Stimulated activated CD4-positive, alpha-beta T cell treated with anti-CD3 and anti-CD28 coated beads, Interleukin-4, amount 100 ng/mL, for 48 hours (primary cell): ENCODE results near the gene SYNGR3.

Experiments
- DNase-seq, 2 donors: peaks; one replicate each; pipeline ENCODE4 v3.0.0-alpha.2; 2020; ENCODE audit warnings: low read depth in 2 of 2

The SYNGR3 gene

GRCh38 chr16:2042171-2042985 lies 52.6 kb downstream of the SYNGR3 start:
- DNase-seq, result no peak

- DNase-seq, result no peak
Observed at GRCh38 chr16:2042986-2043666, 53.4 kb downstream of the SYNGR3 start.
